Panc1 (cell line): ENCODE measurements around the gene PRC1. TPM values are rescaled to one million over a fixed set of nuclear protein-coding genes. Genes with fewer than 3 reads are reported as not detected.

ENCODE experiments used
- ATAC-seq: fragments of 200-7000 bp; cut with Tn5 transposase; 2 replicates; pipeline ENCODE4 v1.9.1; 2020; ENCODE audit warnings: mild to moderate bottlenecking, moderate library complexity
- BruUV-seq: library from RNA; stranded (reverse); fragments of 400-500 nt; replicated peaks from 2 replicates; lab custom pipeline; 2021; lab: Mats Ljungman, UMichigan
- CTCF ChIA-PET: fragments of 300-600 bp; sonication (Branson Sonifier 250); formaldehyde crosslinking; loops from one replicate; lab custom pipeline; 2022; ENCODE audit warnings: antibody characterized with exemption; lab: Charles Lee
- POLR2A ChIA-PET: fragments of 300-600 bp; sonication (Branson Sonifier 250); formaldehyde crosslinking; loops from one replicate; lab custom pipeline; 2022; ENCODE audit warnings: antibody characterized with exemption; lab: Charles Lee
- DNase-seq: peaks from one replicate; pipeline ENCODE4 v3.0.0-alpha.2; 2010; ENCODE audit warnings: low read depth, low spot score
- H3K27ac ChIP-seq: 2 replicates; pipeline ENCODE4 v1.5.1; 2011; ENCODE audit warnings: mild to moderate bottlenecking, low read length, inconsistent platforms
- H3K27me3 ChIP-seq: fragments of 200-500 bp; sonication (Bioruptor generic); 2 replicates; pipeline ENCODE4 v1.6.0; 2014; ENCODE audit warnings: low read length, inconsistent platforms; ENCODE audit not compliant: control insufficient read depth, insufficient read depth
- H3K36me3 ChIP-seq: fragments of 200-500 bp; sonication (Bioruptor generic); 2 replicates; pipeline ENCODE4 v1.5.1; 2014; ENCODE audit warnings: inconsistent platforms, mild to moderate bottlenecking, low read length, moderate library complexity; ENCODE audit not compliant: control insufficient read depth, insufficient read depth
- H3K4me1 ChIP-seq: 2 replicates; pipeline ENCODE4 v1.5.1; 2011; ENCODE audit warnings: inconsistent platforms, mild to moderate bottlenecking, low read length, moderate library complexity; ENCODE audit not compliant: control insufficient read depth, insufficient read depth
- H3K4me3 ChIP-seq, 2 experiments: 2 replicates each; pipeline ENCODE4 v1.5.1; 2011 to 2012; ENCODE audit warnings: low read depth in 2 of 2, low read length in 2 of 2, mild to moderate bottlenecking in 2 of 2, inconsistent platforms in 1 of 2, moderate library complexity in 1 of 2
- H3K9me3 ChIP-seq: fragments of 200-500 bp; sonication (Bioruptor generic); 2 replicates; pipeline ENCODE4 v1.5.1; 2014; ENCODE audit warnings: low read depth, mild to moderate bottlenecking, inconsistent platforms, low read length, moderate library complexity; ENCODE audit not compliant: control insufficient read depth, insufficient read depth
- POLR2AphosphoS5 ChIP-seq: IDR thresholded peaks from 2 replicates; pipeline ENCODE4 v1.6.1; 2012; ENCODE audit warnings: mild to moderate bottlenecking, low read depth, low read length, moderate library complexity
- SIN3A ChIP-seq: IDR thresholded peaks from 2 replicates; pipeline ENCODE4 v1.6.1; 2012; ENCODE audit warnings: low read depth, mild to moderate bottlenecking, low read length, moderate library complexity, borderline replicate concordance; ENCODE audit not compliant: insufficient read depth
- TCF7L2 ChIP-seq: IDR thresholded peaks from 2 replicates; pipeline ENCODE4 v1.6.1; 2011; ENCODE audit warnings: mild to moderate bottlenecking, low read depth, low read length, inconsistent platforms
- in situ Hi-C: cut with HindIII; loops from 2 replicates; pipeline ENCODE4 v1.10.0; 2016; ENCODE audit warnings: low sequenced_read_pairs, low pct_unique_long_range_greater_than_20kb
- intact Hi-C: fragments of 100-400 bp; cut with micrococcal nuclease; formaldehyde crosslinking; loops from one replicate; pipeline ENCODE4 v1.10.0; 2022; ENCODE audit not compliant: unreplicated experiment
- total RNA-seq: library from RNA; stranded (reverse); gene quantifications from one replicate; pipeline ENCODE4 v1.2.1, GENCODE V29; 2021; ENCODE audit not compliant: unreplicated experiment
- TF ChIP-seq, protein P1 (sequence below): fragments of 450-650 bp; IDR thresholded peaks from 2 replicates; pipeline ENCODE4 v1.5.1; 2017; ENCODE audit warnings: mild to moderate bottlenecking
- TF ChIP-seq, protein P2 (sequence below), 2 experiments: IDR thresholded peaks; 2 replicates each; pipeline ENCODE4 v1.6.1; 2011 to 2012; ENCODE audit warnings: low read depth in 2 of 2, control low read depth in 1 of 2, low read length in 1 of 2, mild to moderate bottlenecking in 1 of 2, moderate library complexity in 1 of 2; ENCODE audit not compliant: insufficient read depth in 1 of 2

Gene PRC1
- total RNA-seq, 1 experiment from 2014 or later = 228 TPM

GRCh38 chr15:90946538-90946937, 47.8 kb downstream of the PRC1 start:
- in situ Hi-C loops (no loop called here), intact Hi-C loops (no loop called here)
- Histone ChIP-seq H3K9me3 (no peaks in the 10 kb centered on the region), H3K4me3 (no peak overlapping the region), H3K27me3 (no peaks in the 10 kb centered on the region), H3K36me3 (peaks cover 4% of the 10 kb centered on the region; the same call in 1 of the 2 replicates), H3K4me1 (peaks cover 6% of the 10 kb centered on the region), H3K27ac (no peak overlapping the region)
- ChIA-PET POLR2A (no interaction called here), CTCF (interaction anchor here (0.6 kb wide), 2 partner anchors 10 to 86 kb away, joined by 3 to 5 read pairs; no protein-coding TSS in a partner anchor)
- ATAC-seq (no peak), DNase-seq (no peak)
- TF ChIP-seq POLR2AphosphoS5 = no peak
- no peak for TF ChIP-seq TCF7L2
- TF ChIP-seq, protein P1, sequence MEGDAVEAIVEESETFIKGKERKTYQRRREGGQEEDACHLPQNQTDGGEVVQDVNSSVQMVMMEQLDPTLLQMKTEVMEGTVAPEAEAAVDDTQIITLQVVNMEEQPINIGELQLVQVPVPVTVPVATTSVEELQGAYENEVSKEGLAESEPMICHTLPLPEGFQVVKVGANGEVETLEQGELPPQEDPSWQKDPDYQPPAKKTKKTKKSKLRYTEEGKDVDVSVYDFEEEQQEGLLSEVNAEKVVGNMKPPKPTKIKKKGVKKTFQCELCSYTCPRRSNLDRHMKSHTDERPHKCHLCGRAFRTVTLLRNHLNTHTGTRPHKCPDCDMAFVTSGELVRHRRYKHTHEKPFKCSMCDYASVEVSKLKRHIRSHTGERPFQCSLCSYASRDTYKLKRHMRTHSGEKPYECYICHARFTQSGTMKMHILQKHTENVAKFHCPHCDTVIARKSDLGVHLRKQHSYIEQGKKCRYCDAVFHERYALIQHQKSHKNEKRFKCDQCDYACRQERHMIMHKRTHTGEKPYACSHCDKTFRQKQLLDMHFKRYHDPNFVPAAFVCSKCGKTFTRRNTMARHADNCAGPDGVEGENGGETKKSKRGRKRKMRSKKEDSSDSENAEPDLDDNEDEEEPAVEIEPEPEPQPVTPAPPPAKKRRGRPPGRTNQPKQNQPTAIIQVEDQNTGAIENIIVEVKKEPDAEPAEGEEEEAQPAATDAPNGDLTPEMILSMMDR = no peak
- no peak for TF ChIP-seq SIN3A
- TF ChIP-seq, protein P2, sequence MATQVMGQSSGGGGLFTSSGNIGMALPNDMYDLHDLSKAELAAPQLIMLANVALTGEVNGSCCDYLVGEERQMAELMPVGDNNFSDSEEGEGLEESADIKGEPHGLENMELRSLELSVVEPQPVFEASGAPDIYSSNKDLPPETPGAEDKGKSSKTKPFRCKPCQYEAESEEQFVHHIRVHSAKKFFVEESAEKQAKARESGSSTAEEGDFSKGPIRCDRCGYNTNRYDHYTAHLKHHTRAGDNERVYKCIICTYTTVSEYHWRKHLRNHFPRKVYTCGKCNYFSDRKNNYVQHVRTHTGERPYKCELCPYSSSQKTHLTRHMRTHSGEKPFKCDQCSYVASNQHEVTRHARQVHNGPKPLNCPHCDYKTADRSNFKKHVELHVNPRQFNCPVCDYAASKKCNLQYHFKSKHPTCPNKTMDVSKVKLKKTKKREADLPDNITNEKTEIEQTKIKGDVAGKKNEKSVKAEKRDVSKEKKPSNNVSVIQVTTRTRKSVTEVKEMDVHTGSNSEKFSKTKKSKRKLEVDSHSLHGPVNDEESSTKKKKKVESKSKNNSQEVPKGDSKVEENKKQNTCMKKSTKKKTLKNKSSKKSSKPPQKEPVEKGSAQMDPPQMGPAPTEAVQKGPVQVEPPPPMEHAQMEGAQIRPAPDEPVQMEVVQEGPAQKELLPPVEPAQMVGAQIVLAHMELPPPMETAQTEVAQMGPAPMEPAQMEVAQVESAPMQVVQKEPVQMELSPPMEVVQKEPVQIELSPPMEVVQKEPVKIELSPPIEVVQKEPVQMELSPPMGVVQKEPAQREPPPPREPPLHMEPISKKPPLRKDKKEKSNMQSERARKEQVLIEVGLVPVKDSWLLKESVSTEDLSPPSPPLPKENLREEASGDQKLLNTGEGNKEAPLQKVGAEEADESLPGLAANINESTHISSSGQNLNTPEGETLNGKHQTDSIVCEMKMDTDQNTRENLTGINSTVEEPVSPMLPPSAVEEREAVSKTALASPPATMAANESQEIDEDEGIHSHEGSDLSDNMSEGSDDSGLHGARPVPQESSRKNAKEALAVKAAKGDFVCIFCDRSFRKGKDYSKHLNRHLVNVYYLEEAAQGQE (IDR thresholded peaks at IDR 0.05; ENCODE audit: insufficient read depth in 1 of 2, low read depth in 2 of 2, low read length in 1 of 2) = no peak
- no TSS peak for BruUV-seq

DNA sequence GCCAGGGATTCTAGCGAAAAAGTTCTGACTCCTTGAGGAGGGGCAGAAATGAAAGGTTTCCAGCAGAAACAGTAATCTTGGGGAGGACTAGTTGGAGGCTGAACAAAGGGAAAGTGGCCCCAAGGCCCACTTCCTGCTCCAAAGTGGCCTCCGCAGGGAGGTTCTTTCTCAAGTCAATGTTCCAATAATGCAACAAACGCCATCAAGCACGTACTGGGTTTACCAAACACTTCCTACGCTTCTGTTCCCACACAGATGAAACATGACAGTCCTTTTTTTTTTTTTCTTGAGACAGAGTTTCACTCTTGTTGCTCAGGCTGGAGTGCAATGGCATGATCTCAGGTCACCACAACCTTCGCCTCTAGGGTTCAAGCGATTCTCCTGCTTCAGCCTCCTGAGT, 49.2 kb downstream of the PRC1 start:
- Histone ChIP-seq H3K4me1 (peaks cover 6% of the 10 kb centered on the region), H3K9me3 (no peaks in the 10 kb centered on the region), H3K36me3 (peaks cover under 1% of the 10 kb centered on the region; the same call in 1 of the 2 replicates), H3K4me3 (no peak overlapping the region), H3K27me3 (no peaks in the 10 kb centered on the region), H3K27ac (no peak overlapping the region)
- ChIA-PET POLR2A (no interaction called here), CTCF (interaction anchor here (0.6 kb wide), 1 partner anchor 290 kb away, joined by 3 read pairs; no protein-coding TSS in a partner anchor)
- TF ChIP-seq, protein P1 = no peak
- no peak for TF ChIP-seq TCF7L2
- TF ChIP-seq, protein P2 (IDR thresholded peaks at IDR 0.05; ENCODE audit: insufficient read depth in 1 of 2, low read depth in 2 of 2, low read length in 1 of 2) = no peak
- ATAC-seq (no peak), DNase-seq (no peak)
- in situ Hi-C loops (no loop called here), intact Hi-C loops (no loop called here)
- no TSS peak for BruUV-seq
